SU-DHL-6 (cell line): ENCODE results near the gene DNAI4.

Experiments used
- CTCF ChIP-seq: fragments of 200-600 bp; sonication (generic); IDR thresholded peaks from one replicate; pipeline ENCODE4 v1.5.1; 2017; ENCODE audit warnings: antibody characterized with exemption, mild to moderate bottlenecking, low read length, moderate library complexity; ENCODE audit not compliant: insufficient read depth, poor library complexity, severe bottlenecking
- EZH2phosphoT487 ChIP-seq: fragments of 200-600 bp; sonication (generic), shearing (Covaris generic); conservative IDR thresholded peaks from 2 replicates; pipeline ENCODE4 v1.6.1; 2018; ENCODE audit warnings: mild to moderate bottlenecking, antibody characterized with exemption, low read length, moderate library complexity, mixed read lengths

GRCh38 chr1:66951513-66951912 is 26.9 kb upstream of the DNAI4 start:
- no peak for TF ChIP-seq CTCF
- no peak for TF ChIP-seq EZH2phosphoT487
